Measurements from ENCODE around the gene RNMT. TPM values are rescaled to one million over a fixed set of nuclear protein-coding genes. Genes with fewer than 3 reads are reported as not detected.

The RNMT gene
- total RNA-seq, 1 experiment from 2014 or later = 58.0 TPM

GRCh38 chr18:13745696-13746095 is 19.2 kb downstream of the RNMT start:
- no peak overlapping the region for H3K4me3 ChIP-seq (replicated peaks in 1 of 2; ENCODE audit: low read depth in 1 of 2, low read length in 2 of 2)
- H3K9me3 ChIP-seq (ENCODE audit: control insufficient read depth in 1 of 2, insufficient read depth in 1 of 2, low read depth in 1 of 2, low read length in 2 of 2) = no peaks in the 10 kb centered on the region
- no peak overlapping the region for H3K9ac ChIP-seq (ENCODE audit: low read length)
- H3K9me2 ChIP-seq (ENCODE audit: insufficient read depth) = no peaks in the 10 kb centered on the region
- intact Hi-C loops (cut with micrococcal nuclease) = no loop called here
- TF ChIP-seq SP1 (IDR thresholded peaks at IDR 0.05; ENCODE audit: low read depth) = no peak
- TF ChIP-seq SIN3A (IDR thresholded peaks at IDR 0.05; ENCODE audit: low read depth) = no peak
- TF ChIP-seq ZFX (IDR thresholded peaks at IDR 0.05) = no peak
- TF ChIP-seq, protein P1, sequence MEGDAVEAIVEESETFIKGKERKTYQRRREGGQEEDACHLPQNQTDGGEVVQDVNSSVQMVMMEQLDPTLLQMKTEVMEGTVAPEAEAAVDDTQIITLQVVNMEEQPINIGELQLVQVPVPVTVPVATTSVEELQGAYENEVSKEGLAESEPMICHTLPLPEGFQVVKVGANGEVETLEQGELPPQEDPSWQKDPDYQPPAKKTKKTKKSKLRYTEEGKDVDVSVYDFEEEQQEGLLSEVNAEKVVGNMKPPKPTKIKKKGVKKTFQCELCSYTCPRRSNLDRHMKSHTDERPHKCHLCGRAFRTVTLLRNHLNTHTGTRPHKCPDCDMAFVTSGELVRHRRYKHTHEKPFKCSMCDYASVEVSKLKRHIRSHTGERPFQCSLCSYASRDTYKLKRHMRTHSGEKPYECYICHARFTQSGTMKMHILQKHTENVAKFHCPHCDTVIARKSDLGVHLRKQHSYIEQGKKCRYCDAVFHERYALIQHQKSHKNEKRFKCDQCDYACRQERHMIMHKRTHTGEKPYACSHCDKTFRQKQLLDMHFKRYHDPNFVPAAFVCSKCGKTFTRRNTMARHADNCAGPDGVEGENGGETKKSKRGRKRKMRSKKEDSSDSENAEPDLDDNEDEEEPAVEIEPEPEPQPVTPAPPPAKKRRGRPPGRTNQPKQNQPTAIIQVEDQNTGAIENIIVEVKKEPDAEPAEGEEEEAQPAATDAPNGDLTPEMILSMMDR (IDR thresholded peaks at IDR 0.05 in 2 of 3, conservative IDR thresholded peaks at IDR 0.05 in 1 of 3; ENCODE audit: borderline replicate concordance in 1 of 3, insufficient read depth in 1 of 3, low read depth in 2 of 3, low read length in 2 of 3) = no peak
- no peak for TF ChIP-seq JUND (IDR thresholded peaks at IDR 0.05)
- TF ChIP-seq EZH2 (IDR thresholded peaks at IDR 0.05) = no peak
- TF ChIP-seq EZH2phosphoT487 (IDR thresholded peaks at IDR 0.05; ENCODE audit: borderline replicate concordance) = no peak
- TF ChIP-seq MAX (IDR thresholded peaks at IDR 0.05) = no peak
- no peak for TF ChIP-seq SRF (IDR thresholded peaks at IDR 0.05; ENCODE audit: low read depth)
- TF ChIP-seq, protein P2, sequence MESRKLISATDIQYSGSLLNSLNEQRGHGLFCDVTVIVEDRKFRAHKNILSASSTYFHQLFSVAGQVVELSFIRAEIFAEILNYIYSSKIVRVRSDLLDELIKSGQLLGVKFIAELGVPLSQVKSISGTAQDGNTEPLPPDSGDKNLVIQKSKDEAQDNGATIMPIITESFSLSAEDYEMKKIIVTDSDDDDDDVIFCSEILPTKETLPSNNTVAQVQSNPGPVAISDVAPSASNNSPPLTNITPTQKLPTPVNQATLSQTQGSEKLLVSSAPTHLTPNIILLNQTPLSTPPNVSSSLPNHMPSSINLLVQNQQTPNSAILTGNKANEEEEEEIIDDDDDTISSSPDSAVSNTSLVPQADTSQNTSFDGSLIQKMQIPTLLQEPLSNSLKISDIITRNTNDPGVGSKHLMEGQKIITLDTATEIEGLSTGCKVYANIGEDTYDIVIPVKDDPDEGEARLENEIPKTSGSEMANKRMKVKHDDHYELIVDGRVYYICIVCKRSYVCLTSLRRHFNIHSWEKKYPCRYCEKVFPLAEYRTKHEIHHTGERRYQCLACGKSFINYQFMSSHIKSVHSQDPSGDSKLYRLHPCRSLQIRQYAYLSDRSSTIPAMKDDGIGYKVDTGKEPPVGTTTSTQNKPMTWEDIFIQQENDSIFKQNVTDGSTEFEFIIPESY (IDR thresholded peaks at IDR 0.05; ENCODE audit: extremely low read depth, insufficient replicate concordance, low read length) = no peak
- TF ChIP-seq POLR2A (IDR thresholded peaks at IDR 0.05; ENCODE audit: borderline replicate concordance, extremely low read depth, insufficient read depth, insufficient read length) = no peak
- no peak for TF ChIP-seq TCF7L2 (IDR thresholded peaks at IDR 0.05; ENCODE audit: borderline replicate concordance, extremely low read depth, insufficient read depth, insufficient read length)
- TF ChIP-seq ELF1 (IDR thresholded peaks at IDR 0.05; ENCODE audit: borderline replicate concordance, low read depth) = no peak
- TF ChIP-seq RAD21 (IDR thresholded peaks at IDR 0.05; ENCODE audit: low read depth) = no peak
- no peak for TF ChIP-seq CBX3 (IDR thresholded peaks at IDR 0.05; ENCODE audit: low read depth)
- no peak for TF ChIP-seq REST (IDR thresholded peaks at IDR 0.05; ENCODE audit: low read depth)
- no peak for TF ChIP-seq ZNF274 (IDR thresholded peaks at IDR 0.05; ENCODE audit: low read depth, low read length)
- TF ChIP-seq POLR2AphosphoS5 (IDR thresholded peaks at IDR 0.05; ENCODE audit: low read depth, low read length) = no peak
- TF ChIP-seq FOSL1 (IDR thresholded peaks at IDR 0.05; ENCODE audit: low read depth) = no peak
- H3K4me1 ChIP-seq (ENCODE audit: control insufficient read depth in 1 of 2, insufficient read depth in 2 of 2, low read length in 2 of 2) = no peaks in the 10 kb centered on the region
- H3K27ac ChIP-seq (ENCODE audit: low read depth, low read length) = no peak overlapping the region
- H3K4me2 ChIP-seq (ENCODE audit: low read length) = no peak overlapping the region
- POLR2A ChIA-PET = no interaction called here
- RAD21 ChIA-PET (ENCODE audit: low non-redundant PET in 1 of 2, low total read pairs in 2 of 2, uncharacterized antibody in 2 of 2, unreplicated experiment in 2 of 2) = interaction anchor here in 1 of 2 experiments (0.7 kb wide), 1 partner anchor 79 kb away, joined by 4 read pairs; no protein-coding TSS in a partner anchor
- ATAC-seq (no peak), DNase-seq (ENCODE audit: low read depth, low spot score) (no peak)
- H3K27me3 ChIP-seq (ENCODE audit: insufficient read depth, low read length) = no peaks in the 10 kb centered on the region
- BruUV-seq (replicated peaks) = no TSS peak
- peaks cover 40 to 56% of the 10 kb centered on the region in 2 experiments for H3K36me3 ChIP-seq (ENCODE audit: control insufficient read depth in 1 of 2, insufficient read depth in 2 of 2, low read length in 2 of 2)
- H3K79me2 ChIP-seq (ENCODE audit: insufficient read depth, low read length) = no peaks in the 10 kb centered on the region
- no peaks in the 10 kb centered on the region for H4K20me1 ChIP-seq (ENCODE audit: insufficient read depth)
- H2AFZ ChIP-seq (ENCODE audit: low read depth, low read length, poor library complexity, severe bottlenecking) = no peak overlapping the region
- CTCF ChIA-PET = no interaction called here

All from HCT116 (cell line).